ENCODE results near the gene TSPAN18. TPM values are rescaled to one million over a fixed set of nuclear protein-coding genes. Genes with fewer than 3 reads are reported as not detected.

TSPAN18 gene, protein sequence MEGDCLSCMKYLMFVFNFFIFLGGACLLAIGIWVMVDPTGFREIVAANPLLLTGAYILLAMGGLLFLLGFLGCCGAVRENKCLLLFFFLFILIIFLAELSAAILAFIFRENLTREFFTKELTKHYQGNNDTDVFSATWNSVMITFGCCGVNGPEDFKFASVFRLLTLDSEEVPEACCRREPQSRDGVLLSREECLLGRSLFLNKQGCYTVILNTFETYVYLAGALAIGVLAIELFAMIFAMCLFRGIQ
- 717 TPM for total RNA-seq (ENCODE audit: unreplicated experiment)
- long read RNA-seq, full-length matches to known transcripts = 2 of 47 reads
- long read RNA-seq, partial matches to known transcripts = 33 of 47 reads
- long read RNA-seq, other reads (novel, unspliced or antisense) = 12 of 47 reads

DNA sequence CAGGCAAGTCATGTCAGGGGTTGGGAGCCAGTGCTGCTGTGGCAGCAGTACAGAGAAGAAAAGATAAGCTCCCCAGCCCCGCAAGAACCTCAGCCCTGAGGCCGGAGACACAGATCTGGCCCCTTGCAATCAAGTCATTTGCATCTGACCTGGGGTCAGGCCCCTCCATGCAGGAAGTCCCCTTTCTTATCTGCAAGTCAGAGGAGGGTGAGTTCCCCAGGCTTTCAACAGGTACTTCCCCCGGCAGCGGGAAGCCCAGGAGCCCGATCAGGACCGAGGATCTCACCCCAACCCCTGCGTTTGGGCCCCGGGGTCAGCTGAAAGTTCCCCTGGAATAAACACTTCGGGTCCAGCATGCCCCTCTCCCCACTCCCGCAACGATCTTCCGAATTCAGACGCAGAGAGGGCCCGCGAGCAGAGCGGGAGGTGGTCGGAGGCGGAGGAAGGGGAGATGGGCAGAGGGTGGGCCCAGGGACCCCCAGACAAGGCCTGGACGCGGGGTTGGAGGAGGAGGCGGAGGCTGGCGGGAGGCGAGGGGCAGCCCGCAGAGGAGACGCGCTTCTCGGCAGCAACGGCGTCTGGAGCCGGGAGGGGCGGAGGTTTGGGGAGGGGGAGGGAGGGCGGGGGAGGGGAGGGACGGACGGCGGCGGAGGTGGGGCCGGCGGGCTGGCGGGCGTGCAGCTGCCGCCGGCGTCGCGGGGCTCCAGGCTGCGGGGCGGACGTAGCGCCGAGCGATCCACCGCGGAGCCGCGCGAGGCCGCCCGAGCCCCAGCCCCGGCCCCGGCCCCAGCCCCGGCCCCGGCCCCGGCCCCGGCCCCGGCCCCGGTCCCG lies at the start of gene TSPAN18:
TSPAN18 (plus strand) TSS at position 680 of the 831 bp plus-strand sequence. CDS start 179,455 bp downstream, outside the sequence.
- peaks cover 19% of the 10 kb centered on the region for H3K27me3 Mint-ChIP-seq (ENCODE audit: unreplicated experiment)
- no peaks in the 10 kb centered on the region for H3K9me3 Mint-ChIP-seq (ENCODE audit: unreplicated experiment)
- peaks cover 63% of the 10 kb centered on the region for H3K4me1 Mint-ChIP-seq (ENCODE audit: unreplicated experiment)
- peak; percentile 48 for DNase-seq (ENCODE audit: low spot score)
- H3K4me3 Mint-ChIP-seq (ENCODE audit: unreplicated experiment) = peak within 1 kb of the TSS; percentile 95
- TF ChIP-seq, protein P1, sequence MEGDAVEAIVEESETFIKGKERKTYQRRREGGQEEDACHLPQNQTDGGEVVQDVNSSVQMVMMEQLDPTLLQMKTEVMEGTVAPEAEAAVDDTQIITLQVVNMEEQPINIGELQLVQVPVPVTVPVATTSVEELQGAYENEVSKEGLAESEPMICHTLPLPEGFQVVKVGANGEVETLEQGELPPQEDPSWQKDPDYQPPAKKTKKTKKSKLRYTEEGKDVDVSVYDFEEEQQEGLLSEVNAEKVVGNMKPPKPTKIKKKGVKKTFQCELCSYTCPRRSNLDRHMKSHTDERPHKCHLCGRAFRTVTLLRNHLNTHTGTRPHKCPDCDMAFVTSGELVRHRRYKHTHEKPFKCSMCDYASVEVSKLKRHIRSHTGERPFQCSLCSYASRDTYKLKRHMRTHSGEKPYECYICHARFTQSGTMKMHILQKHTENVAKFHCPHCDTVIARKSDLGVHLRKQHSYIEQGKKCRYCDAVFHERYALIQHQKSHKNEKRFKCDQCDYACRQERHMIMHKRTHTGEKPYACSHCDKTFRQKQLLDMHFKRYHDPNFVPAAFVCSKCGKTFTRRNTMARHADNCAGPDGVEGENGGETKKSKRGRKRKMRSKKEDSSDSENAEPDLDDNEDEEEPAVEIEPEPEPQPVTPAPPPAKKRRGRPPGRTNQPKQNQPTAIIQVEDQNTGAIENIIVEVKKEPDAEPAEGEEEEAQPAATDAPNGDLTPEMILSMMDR (IDR thresholded peaks at IDR 0.05; ENCODE audit: unreplicated experiment) = no peak
- peaks cover 24% of the 10 kb centered on the region for H3K36me3 Mint-ChIP-seq (ENCODE audit: low read depth, unreplicated experiment)
- peak within 1 kb of the TSS; percentile 93 for H3K27ac Mint-ChIP-seq (ENCODE audit: unreplicated experiment)

DNA sequence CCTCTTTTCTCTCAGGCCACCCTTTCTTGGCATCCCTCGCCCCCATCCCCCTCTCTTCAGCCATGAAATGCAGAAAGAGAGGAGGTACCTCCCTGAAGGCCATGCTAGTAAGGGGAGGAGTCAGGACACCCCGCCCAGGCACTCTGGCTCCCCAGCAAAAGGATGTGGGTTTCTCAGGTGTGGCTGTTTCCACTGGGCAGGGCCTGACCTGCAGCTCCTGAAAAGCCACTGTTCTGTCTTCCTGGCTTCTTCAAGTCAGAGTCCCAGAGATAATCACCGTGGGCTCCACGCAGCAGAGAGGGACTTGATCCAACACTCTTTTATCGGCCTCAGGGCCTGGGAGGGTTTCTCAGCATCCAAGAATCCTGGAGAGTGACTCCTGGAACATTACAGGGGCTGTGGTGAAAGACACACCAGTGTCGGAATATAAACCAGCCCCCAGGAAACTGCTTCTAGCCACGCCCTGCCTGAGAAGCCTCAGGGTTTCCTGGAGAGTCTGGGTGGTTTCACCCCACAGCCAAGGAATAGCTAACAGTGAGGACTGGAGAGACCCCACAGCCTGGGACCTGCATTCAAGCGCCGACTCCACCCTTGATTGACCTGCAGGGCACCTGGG lies 45.7 kb upstream of the TSPAN18 start:
- no peaks in the 10 kb centered on the region for H3K27me3 Mint-ChIP-seq (ENCODE audit: unreplicated experiment)
- no peaks in the 10 kb centered on the region for H3K9me3 Mint-ChIP-seq (ENCODE audit: unreplicated experiment)
- no peaks in the 10 kb centered on the region for H3K36me3 Mint-ChIP-seq (ENCODE audit: low read depth, unreplicated experiment)
- H3K27ac Mint-ChIP-seq (ENCODE audit: unreplicated experiment) = no peak overlapping the region
- H3K4me1 Mint-ChIP-seq (ENCODE audit: unreplicated experiment) = peaks cover 11% of the 10 kb centered on the region
- TF ChIP-seq, protein P1 (IDR thresholded peaks at IDR 0.05; ENCODE audit: unreplicated experiment) = no peak
- DNase-seq (ENCODE audit: low spot score) = no peak
- H3K4me3 Mint-ChIP-seq (ENCODE audit: unreplicated experiment) = no peak overlapping the region

DNA sequence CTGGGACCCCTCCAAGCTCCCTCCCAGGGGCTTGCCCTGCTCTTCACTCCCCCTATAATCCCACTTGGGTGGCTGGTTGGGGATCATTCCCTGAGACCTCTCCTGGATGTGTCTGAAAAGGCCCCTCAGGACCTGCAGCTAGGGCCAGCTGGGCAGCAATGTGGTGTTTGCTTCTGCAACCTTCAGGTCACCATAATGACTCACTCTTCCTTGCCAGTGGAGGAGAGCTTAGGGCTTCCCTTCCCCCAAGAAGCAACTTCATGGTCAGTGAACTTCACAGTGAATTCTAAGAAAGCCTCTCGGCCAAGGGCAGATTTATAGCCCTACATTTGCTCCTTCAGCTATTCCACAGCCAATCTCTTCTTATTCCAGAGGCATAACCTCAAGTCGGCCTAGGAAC lies 45.1 kb upstream of the TSPAN18 start:
- TF ChIP-seq, protein P1 (IDR thresholded peaks at IDR 0.05; ENCODE audit: unreplicated experiment) = no peak
- no peak for DNase-seq (ENCODE audit: low spot score)
- Mint-ChIP-seq H3K27me3 (ENCODE audit: unreplicated experiment) (no peaks in the 10 kb centered on the region), H3K9me3 (ENCODE audit: unreplicated experiment) (no peaks in the 10 kb centered on the region), H3K4me1 (ENCODE audit: unreplicated experiment) (peaks cover 11% of the 10 kb centered on the region), H3K36me3 (ENCODE audit: low read depth, unreplicated experiment) (no peaks in the 10 kb centered on the region), H3K27ac (ENCODE audit: unreplicated experiment) (no peak overlapping the region), H3K4me3 (ENCODE audit: unreplicated experiment) (no peak overlapping the region)

DNA sequence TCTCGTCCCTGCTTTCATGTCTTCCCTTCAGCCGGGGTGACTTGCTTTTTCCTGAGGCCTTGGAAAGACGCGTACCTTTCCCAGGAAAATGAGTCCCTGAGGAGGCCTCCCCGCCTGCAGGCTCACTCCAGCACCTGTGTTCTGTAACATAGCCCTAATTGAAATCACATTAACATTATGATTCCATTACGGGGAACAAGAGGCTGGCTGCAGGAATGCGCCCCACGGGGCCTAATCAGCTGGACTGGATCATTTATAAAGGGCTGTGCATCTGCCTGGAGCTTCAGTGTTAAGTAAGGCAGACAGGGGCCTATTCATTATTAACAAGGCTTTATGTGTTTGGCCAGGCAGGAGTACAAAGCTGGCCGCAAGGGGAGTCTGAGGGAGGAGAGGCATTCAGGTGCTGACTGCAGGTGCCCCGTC lies 41.9 kb upstream of the TSPAN18 start:
- Mint-ChIP-seq H3K36me3 (ENCODE audit: low read depth, unreplicated experiment) (no peaks in the 10 kb centered on the region), H3K4me3 (ENCODE audit: unreplicated experiment) (no peak overlapping the region)

More for the DNA sequence above, 41.9 kb upstream of the TSPAN18 start:
- Mint-ChIP-seq H3K27ac (ENCODE audit: unreplicated experiment) (no peak overlapping the region), H3K4me1 (ENCODE audit: unreplicated experiment) (peaks cover 24% of the 10 kb centered on the region), H3K27me3 (ENCODE audit: unreplicated experiment) (no peaks in the 10 kb centered on the region), H3K9me3 (ENCODE audit: unreplicated experiment) (no peaks in the 10 kb centered on the region)
- DNase-seq (ENCODE audit: low spot score) = no peak
- TF ChIP-seq, protein P1 (IDR thresholded peaks at IDR 0.05; ENCODE audit: unreplicated experiment) = no peak
